ENCODE measurements around the gene COPS4.
"Not testable (repeated sequence)": the region's sequence is repeated elsewhere in the genome, so short reads cannot be mapped to it uniquely, and the experiment has no call there.

COPS4 gene

DNA sequence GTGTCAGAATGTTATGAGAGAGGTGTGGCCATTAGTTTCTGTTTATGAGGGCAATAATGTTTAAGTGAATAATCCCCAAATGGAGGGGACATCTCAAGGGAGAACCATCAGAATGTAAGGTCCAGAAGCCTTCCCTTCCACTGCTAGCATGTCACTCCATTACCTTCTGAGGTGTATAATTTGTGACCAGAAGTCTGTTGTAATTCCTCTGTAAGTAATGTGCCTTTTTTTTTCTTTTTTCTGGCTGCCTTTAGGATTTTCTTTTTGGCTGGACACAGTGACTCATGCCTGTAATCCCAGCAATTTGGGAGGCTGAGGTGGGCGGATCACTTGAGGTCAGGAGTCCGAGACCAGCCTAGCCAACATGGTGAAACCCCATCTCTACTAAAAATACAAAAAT, 10.8 kb upstream of the COPS4 start:
- DNase-seq = no peak

DNA sequence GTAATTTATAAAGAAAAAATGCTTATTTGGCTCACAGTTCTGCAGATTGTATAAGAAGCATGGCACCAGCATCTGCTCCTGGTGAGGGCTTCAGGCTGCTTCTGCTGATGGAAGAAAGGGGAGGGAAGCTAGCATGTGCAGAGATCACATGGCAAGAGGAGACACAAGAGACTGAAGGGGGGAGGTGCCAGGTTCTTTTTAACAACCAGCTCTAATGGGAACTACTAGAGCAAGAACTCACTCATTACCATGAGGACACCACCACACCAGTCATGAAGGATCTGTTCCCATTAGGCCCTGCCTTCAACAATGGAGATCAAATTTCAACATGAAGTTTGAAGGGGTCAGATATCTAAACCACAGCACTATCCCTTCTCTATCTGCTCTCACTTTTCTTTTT, 9.4 kb upstream of the COPS4 start:
- no peak for DNase-seq

GRCh38 chr4:83028976-83029375, 6.0 kb upstream of the COPS4 start:
- DNase-seq = no peak

DNA sequence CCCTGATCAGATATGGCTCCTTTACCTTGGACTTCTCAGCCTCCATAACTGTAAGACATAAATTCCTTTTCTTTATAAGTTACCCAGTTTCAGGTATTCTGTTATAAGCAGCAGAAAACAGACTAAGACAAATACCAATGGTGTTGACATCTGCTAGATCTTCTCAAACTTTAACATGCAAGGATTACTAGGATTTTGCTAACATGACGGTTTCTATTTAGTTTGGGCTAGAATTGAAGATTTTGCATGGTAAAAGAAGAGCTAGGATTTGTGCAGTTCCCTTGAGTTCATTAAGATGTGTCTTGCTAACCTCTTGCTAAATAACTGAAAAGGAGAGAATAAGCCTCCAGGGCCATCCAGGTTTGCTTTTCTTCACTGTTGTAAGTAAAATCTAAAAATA, 5.3 kb upstream of the COPS4 start:
- no peak for DNase-seq

DNA sequence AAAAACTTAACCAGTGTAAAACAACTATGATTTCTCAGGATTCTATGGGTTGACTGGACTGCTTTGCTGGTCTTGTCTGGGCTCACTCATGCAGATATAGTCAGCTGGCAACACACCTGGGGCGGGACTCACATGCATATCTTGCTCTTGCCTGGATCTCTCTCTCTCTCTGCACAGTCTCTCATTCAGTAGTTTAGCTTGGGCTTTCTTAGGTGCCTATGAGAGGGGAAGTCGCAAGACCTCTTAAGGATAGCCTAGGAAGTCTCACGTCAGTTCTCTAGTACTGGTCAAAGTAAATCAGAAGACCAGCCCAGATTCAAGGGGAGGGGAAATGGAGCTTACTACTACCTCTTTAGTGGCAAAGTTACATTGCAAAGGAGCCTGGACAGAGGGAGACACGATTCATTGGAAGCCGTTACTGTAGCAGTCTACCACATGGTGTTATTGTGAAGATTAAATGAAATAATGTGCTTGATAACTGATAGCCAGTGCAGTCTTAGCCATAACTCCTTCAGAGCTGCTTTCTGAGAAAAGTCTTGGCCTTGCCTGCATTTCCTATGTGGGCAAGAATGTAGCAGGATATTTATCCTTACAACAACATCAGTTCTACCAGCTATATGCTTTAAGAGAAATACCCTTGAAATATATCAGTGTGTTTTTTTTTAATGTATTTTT, 2.1 kb downstream of the COPS4 start:
- no peak for DNase-seq

- DNase-seq = no peak
Measured at GRCh38 chr4:83040269-83040668, 5.3 kb downstream of the COPS4 start.

DNA sequence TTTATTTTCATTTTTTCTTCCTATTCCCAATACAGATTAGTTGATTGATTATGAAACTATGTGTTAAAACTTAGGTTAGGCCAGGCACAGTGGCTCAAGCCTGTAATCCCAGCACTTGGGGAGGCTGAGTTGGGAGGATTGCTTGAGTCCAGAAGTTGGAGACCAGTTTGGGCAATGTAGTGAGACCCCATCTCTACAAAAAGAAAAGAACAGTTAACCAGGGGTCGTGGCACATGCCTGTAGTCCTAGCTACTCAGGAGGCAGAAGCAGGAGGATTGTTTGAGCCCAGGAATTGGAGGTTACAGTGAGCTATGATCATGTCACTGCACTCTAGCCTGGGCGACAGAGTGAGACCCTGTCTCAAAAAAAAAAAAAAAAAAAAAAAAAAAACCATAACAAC, 8.2 kb downstream of the COPS4 start:
- not testable (repeated sequence) for DNase-seq

DNA sequence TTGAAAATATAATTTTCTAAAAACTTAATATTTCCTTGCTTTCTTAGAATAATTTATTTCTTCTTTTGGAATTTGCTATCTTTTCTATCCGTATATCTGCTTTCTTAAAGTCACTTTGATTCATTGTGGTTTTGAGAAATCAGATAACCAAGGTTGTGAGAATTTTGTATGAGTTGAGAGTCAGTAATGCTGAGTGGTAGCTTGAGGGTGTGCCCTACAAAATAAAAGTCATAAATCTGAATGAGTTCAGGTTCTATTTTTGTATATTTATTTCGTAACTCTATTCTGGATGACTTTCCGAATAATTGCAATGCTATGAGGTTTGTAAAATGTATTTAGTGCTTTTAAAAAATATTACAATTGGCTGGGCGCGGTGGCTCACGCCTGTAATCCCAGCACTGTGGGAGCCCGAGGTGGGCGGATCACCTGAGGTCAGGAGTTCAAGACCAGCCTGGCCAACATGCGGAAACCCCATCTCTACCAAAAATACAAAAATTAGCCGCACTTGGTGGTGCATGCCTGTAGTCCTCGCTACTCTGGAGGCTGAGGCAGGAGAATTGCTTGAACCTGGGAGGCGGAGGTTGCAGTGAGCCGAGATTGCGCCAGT, 8.9 kb downstream of the COPS4 start:
- DNase-seq = no peak

DNA sequence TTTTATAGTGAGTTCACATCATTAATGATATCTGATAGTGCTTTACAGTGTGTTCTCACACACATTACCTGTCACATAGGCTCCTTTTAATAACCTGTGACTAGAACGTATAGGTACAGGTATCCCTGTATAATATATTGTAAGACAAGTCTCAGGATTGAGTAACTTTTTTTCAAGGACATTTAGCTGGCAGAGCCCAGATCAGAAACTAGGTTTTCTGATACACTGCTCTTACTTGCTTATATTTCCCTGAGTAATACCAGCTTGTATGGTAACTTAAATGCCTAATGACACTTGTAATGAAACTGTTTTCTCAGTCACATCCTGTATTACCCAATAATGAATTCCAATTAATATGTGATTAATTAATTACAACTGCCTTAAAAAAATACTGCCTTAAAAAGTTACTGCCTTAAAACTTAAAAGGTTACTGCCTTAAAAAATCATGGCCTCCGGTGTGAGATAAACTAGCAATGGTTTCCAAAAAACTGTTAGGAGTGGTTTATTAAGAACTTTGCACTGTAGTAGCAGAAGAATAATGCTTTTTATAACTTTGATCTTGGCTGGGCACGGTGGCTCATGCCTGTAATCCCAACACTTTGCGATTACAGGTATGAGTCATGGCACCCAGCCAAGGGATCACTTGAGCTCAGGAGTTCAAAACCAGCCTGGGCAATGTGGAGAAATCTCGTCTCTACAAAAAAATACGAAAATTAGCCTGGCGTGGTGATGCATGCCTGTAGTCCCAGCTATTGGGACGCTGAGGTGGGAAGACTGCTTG, 11.9 kb downstream of the COPS4 start:
- no peak for DNase-seq

GRCh38 chr4:83048781-83049180, 13.8 kb downstream of the COPS4 start:
- not testable (repeated sequence) for DNase-seq

GRCh38 chr4:83054928-83055327, 19.9 kb downstream of the COPS4 start:
- DNase-seq = no peak

DNA sequence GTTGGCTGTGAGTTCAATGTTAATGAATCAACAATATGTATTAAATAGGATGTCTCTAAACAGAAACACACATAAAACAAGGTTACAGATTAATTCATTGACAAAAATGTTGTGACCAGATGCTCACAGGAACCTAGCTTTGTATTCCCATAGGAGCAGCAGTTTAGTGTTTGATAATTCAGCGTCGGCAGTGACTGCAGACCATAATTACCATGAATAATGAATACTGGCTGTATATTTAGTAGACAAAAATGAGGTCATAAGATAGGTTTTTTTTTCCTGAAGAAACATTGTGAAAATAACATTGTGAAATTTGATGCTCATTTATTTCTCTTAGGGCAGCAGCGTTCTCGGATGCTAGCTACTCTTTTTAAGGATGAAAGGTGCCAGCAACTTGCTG, 27.8 kb downstream of the COPS4 start:
- DNase-seq = no peak

DNA sequence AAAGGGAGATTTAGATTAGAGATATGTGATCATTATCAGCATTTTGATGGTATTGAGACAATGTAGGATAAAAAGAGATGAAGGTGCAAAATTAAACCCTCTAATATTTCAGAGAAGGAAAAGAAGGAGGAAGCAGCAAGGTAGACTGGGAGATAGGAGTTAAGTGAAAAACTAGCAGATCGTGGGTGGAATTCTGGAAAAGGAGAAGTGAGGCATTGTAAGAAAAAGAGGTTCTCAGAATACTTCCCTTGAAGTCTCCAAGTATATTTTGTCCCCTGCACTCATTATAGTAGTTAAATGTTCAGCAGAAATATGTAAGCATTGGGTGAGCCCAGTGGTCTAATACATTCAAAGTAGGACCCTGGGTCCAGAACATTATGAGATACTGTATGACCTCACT, 30.3 kb downstream of the COPS4 start:
- DNase-seq = no peak

DNA sequence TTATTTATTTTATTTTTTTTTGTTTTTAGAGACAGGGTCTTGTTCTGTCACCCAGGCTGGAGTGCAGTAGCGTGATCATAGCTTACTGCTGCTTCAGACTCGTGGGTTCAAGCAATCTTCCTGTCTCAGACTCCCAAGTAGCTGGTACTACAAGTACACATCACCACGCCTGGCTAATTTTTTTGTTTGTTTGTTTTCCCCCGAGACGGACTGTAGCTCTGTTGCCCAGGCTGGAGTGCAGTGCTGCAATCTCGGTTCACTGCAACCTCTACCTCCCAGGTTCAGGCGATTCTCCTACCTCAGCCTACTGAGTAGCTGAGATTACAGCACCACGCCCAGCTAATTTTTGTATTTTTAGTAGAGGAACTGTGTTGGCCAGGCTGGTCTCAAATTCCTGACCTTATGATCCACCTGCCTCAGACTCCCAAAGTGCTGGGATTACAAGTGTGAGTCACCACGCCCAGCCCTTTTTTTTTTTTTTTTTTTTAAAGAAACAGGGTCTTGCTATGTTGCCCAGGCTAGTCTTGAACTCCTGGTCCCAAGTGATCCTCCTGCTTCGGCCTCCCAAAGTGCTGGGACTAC, 32.2 kb downstream of the COPS4 start:
- DNase-seq = no peak

GRCh38 chr4:83071116-83071515, 36.1 kb downstream of the COPS4 start:
- no peak for DNase-seq

GRCh38 chr4:83074086-83074704, 39.2 kb downstream of the COPS4 start:
- peak; percentile 58 for DNase-seq

DNA sequence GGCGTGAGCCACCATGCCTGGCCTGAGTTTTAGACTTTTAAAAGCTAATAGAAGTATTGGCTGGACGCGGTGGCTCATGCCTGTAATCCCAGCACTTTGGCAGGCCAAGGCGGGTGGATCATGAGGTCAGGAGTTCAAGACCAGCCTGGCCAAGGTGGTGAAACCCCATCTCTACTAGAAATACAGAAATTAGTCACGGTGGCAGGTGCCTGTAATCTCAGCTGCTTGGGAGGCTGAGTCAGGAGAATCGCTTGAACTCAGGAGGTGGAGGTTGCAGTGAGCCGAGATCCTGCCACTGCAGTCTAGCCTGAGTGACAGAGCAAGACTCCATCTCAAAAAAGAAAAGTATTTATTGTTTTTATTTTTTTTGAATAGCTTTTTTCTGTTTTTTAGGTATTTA, 39.8 kb downstream of the COPS4 start:
- DNase-seq = not testable (repeated sequence)

DNA sequence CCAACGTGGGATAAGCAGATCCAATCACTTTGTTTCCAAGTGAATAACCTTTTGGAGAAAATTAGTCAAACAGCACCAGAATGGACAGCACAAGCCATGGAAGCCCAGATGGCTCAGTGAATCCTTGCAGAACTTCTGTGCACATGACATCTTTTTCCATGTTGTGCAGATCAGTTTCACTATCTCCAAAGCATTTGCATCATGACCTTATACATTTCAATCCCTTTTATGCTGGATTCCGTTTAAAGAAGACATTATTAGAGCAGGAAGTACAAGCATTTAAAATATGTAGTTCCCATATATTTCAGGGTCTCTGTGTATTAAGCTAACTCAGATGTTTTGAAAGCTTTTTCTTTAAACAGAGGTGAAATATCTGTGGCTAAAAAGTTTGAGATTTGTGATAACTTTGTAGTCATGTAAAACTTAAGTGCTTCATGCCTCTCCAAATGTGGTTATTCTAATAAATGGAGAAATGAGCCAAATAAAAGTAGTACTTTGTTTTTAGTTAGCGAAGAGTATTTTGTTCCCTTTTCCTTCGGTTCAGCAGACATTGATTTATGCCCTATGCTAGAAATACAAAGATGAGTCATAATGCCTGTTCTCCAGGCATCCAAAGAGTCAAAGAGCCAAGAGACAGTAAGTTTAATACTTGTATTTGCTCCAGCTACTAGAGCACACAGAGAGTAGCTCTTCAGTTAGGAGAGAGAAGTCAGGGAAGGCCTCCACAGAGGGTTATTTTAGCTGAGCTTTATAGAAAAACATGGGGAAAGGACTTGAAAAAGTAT, 40.5 kb downstream of the COPS4 start:
- DNase-seq = no peak

GRCh38 chr4:83080561-83080960, 45.6 kb downstream of the COPS4 start:
- DNase-seq = no peak

GRCh38 chr4:83082777-83083176, 47.8 kb downstream of the COPS4 start:
- DNase-seq = no peak

GRCh38 chr4:83083925-83084475, 49.0 kb downstream of the COPS4 start:
- peak; percentile 34 for DNase-seq

DNA sequence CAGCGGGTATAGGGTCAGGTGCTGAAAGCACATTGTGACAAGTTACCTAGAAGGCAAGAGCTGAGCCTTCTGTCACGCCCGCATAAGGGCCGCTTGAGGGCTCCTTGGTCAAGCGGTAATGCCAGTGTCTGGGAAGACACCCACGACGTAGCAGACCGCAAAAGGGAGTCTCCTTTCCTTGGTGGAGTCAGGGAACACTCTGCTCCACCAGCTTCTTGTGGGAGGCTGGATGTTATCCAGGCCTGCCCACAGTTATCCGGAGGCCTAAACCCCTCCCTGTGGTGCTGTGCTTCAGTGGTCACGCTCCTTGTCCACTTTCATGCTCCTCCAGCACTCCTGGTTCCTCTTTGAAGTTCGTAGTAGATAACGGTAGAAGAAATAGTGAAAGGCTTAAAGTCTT, 50.0 kb downstream of the COPS4 start:
- not testable (repeated sequence) for DNase-seq

All from activated gamma-delta T cell treated with Interleukin-2 at 50 U/mL for 16 hours (primary cell).